ENCODE results near the gene DDX3X. TPM values are rescaled to one million over a fixed set of nuclear protein-coding genes. Genes with fewer than 3 reads are reported as not detected.

The DDX3X gene
- total RNA-seq, 2 donors from 2014 or later: 218 to 274 TPM

GRCh38 chrX:41335198-41335957 lies 1.4 kb downstream of the DDX3X start:
- Histone ChIP-seq H3K27me3 (ENCODE audit: control insufficient read depth, insufficient read depth, low read length, poor library complexity, severe bottlenecking) (no peaks in the 10 kb centered on the region), H3K36me3 (ENCODE audit: control insufficient read depth, insufficient read depth, low read length) (peaks cover 37% of the 10 kb centered on the region), H3K4me1 (ENCODE audit: control insufficient read depth, insufficient read depth, low read length) (no peaks in the 10 kb centered on the region), H3K27ac (ENCODE audit: low read depth, low read length) (peak overlapping the region; percentile 24), H3K9ac (ENCODE audit: extremely low read depth, low read length, poor library complexity, severe bottlenecking) (peak overlapping the region; percentile 99), H3K9me3 (ENCODE audit: control insufficient read depth, low read length) (no peaks in the 10 kb centered on the region), H3K4me3 (ENCODE audit: low read length) (peak overlapping the region; percentile 96)
- 0% methylated on average over 11 of the region's 15 CpGs; no CpG with 5 or more reads in 1 of the 2 experiments for WGBS, 2 experiments (ENCODE audit: insufficient coverage in 1 of 2, insufficient read length in 1 of 2)
- DNase-seq: no peak
- Mint-ChIP-seq H3K9me3 (peaks cover 26% of the 10 kb centered on the region), H3K27ac (peak overlapping the region; percentile 99), H3K36me3 (ENCODE audit: low read depth) (peaks cover 36% of the 10 kb centered on the region), H3K4me3 (peak overlapping the region; percentile 95), H3K27me3 (ENCODE audit: insufficient read depth) (no peaks in the 10 kb centered on the region), H3K4me1 (peaks cover 13% of the 10 kb centered on the region)
- TF ChIP-seq CTCF (conservative IDR thresholded peaks at IDR 0.05): no peak

GRCh38 chrX:41335958-41336331 lies 2.0 kb downstream of the DDX3X start:
- no peak for TF ChIP-seq CTCF (conservative IDR thresholded peaks at IDR 0.05)
- H3K27ac ChIP-seq (ENCODE audit: low read depth, low read length): no peak overlapping the region

DNA sequence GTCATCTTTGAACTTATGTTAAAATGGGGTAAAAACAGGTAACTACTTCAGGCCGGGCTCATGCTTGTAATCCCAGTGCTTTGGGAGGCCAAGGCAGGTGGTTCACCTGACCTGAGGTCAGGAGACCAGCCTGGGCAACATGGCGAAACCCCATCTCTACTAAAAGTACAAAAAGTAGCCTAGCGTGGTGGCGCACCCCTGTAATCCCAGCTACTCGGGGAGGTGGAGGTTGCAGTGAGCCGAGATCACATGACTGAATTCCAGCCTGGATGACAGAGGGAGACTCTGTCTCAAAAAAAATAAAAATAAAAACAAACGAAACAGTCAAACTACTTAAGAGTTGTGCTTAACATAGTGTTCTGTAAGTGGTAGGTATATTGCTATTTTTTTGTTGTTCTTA lies 2.5 kb downstream of the DDX3X start:
- Histone ChIP-seq H3K36me3 (ENCODE audit: control insufficient read depth, insufficient read depth, low read length) (peaks cover 46% of the 10 kb centered on the region), H3K27me3 (ENCODE audit: control insufficient read depth, insufficient read depth, low read length, poor library complexity, severe bottlenecking) (no peaks in the 10 kb centered on the region), H3K9me3 (ENCODE audit: control insufficient read depth, low read length) (no peaks in the 10 kb centered on the region), H3K9ac (ENCODE audit: extremely low read depth, low read length, poor library complexity, severe bottlenecking) (peak overlapping the region; percentile 99), H3K4me1 (ENCODE audit: control insufficient read depth, insufficient read depth, low read length) (no peaks in the 10 kb centered on the region), H3K4me3 (ENCODE audit: low read length) (peak overlapping the region; percentile 96), H3K27ac (ENCODE audit: low read depth, low read length) (no peak overlapping the region)
- TF ChIP-seq CTCF (conservative IDR thresholded peaks at IDR 0.05): no peak
- H3K4me3 Mint-ChIP-seq: peak overlapping the region; percentile 95
- DNase-seq: peak; percentile 51
- H3K9me3 Mint-ChIP-seq: peaks cover 27% of the 10 kb centered on the region
- peaks cover 7% of the 10 kb centered on the region for H3K4me1 Mint-ChIP-seq
- no peaks in the 10 kb centered on the region for H3K27me3 Mint-ChIP-seq (ENCODE audit: insufficient read depth)
- H3K27ac Mint-ChIP-seq: peak overlapping the region; percentile 99
- 31% methylated on average over 5 of the region's 7 CpGs; no CpG with 5 or more reads in 1 of the 2 experiments for WGBS, 2 experiments (ENCODE audit: insufficient coverage in 1 of 2, insufficient read length in 1 of 2)
- peaks cover 43% of the 10 kb centered on the region for H3K36me3 Mint-ChIP-seq (ENCODE audit: low read depth)

More at GRCh38 chrX:41335958-41336331, 2.0 kb downstream of the DDX3X start:
- H3K9me3 Mint-ChIP-seq: peaks cover 28% of the 10 kb centered on the region
- H3K27me3 Mint-ChIP-seq (ENCODE audit: insufficient read depth): no peaks in the 10 kb centered on the region
- no peaks in the 10 kb centered on the region for H3K27me3 ChIP-seq (ENCODE audit: control insufficient read depth, insufficient read depth, low read length, poor library complexity, severe bottlenecking)
- WGBS, 2 experiments (ENCODE audit: insufficient coverage in 1 of 2, insufficient read length in 1 of 2): 0 to 12% methylated on average over 1 to 5 of the region's 6 CpGs
- peak overlapping the region; percentile 99 for H3K9ac ChIP-seq (ENCODE audit: extremely low read depth, low read length, poor library complexity, severe bottlenecking)
- H3K9me3 ChIP-seq (ENCODE audit: control insufficient read depth, low read length): no peaks in the 10 kb centered on the region
- DNase-seq: no peak
- H3K4me3 ChIP-seq (ENCODE audit: low read length): peak overlapping the region; percentile 96
- H3K36me3 Mint-ChIP-seq (ENCODE audit: low read depth): peaks cover 39% of the 10 kb centered on the region
- peak overlapping the region; percentile 99 for H3K27ac Mint-ChIP-seq
- H3K4me1 ChIP-seq (ENCODE audit: control insufficient read depth, insufficient read depth, low read length): no peaks in the 10 kb centered on the region
- peak overlapping the region; percentile 95 for H3K4me3 Mint-ChIP-seq
- H3K36me3 ChIP-seq (ENCODE audit: control insufficient read depth, insufficient read depth, low read length): peaks cover 41% of the 10 kb centered on the region
- peaks cover 9% of the 10 kb centered on the region for H3K4me1 Mint-ChIP-seq
